ENCODE data around the gene MEF2C. TPM values are rescaled to one million over a fixed set of nuclear protein-coding genes. Genes with fewer than 3 reads are reported as not detected.

The MEF2C gene
- total and polyA plus RNA-seq, 4 experiments from 2014 or later: 0.12 to 1.0 (median 0.28) TPM

GRCh38 chr5:88873447-88873846, 9.5 kb downstream of the MEF2C start:
- Mint-ChIP-seq H3K4me1 (no peaks in the 10 kb centered on the region), H3K27ac (no peak overlapping the region), H3K36me3 (no peaks in the 10 kb centered on the region), H3K4me3 (no peak overlapping the region), H3K27me3 (peaks cover 3 to 8% of the 10 kb centered on the region in 2 donors), H3K9me3 (no peaks in the 10 kb centered on the region)
- intact Hi-C loops (cut with micrococcal nuclease): no loop called here
- Histone ChIP-seq H3K9me3 (ENCODE audit: control insufficient read depth in 1 of 2, low read length in 2 of 2) (no peaks in the 10 kb centered on the region), H3K36me3 (ENCODE audit: insufficient read depth, low read length) (no peaks in the 10 kb centered on the region), H3K27me3 (ENCODE audit: insufficient read depth, low read length) (no peaks in the 10 kb centered on the region), H3K4me1 (ENCODE audit: insufficient read depth, low read length) (no peaks in the 10 kb centered on the region), H3K27ac (ENCODE audit: low read depth, low read length) (no peak overlapping the region), H3K4me3 (ENCODE audit: low read length in 2 of 2) (no peak overlapping the region)
- no peak for DNase-seq
- ChIA-PET CTCF (ENCODE audit: partially characterized antibody) (no interaction called here), POLR2A (ENCODE audit: partially characterized antibody) (no interaction called here)

GRCh38 chr5:88872971-88873370, 10.0 kb downstream of the MEF2C start:
- no peaks in the 10 kb centered on the region for H3K4me1 Mint-ChIP-seq
- Histone ChIP-seq H3K9me3 (ENCODE audit: control insufficient read depth in 1 of 2, low read length in 2 of 2) (no peaks in the 10 kb centered on the region), H3K36me3 (ENCODE audit: insufficient read depth, low read length) (no peaks in the 10 kb centered on the region), H3K27ac (ENCODE audit: low read depth, low read length) (no peak overlapping the region), H3K27me3 (ENCODE audit: insufficient read depth, low read length) (no peaks in the 10 kb centered on the region), H3K4me3 (ENCODE audit: low read length in 2 of 2) (no peak overlapping the region), H3K4me1 (ENCODE audit: insufficient read depth, low read length) (no peaks in the 10 kb centered on the region)
- H3K27me3 Mint-ChIP-seq: peaks cover 3 to 5% of the 10 kb centered on the region in 2 donors
- DNase-seq: no peak
- no peaks in the 10 kb centered on the region for H3K36me3 Mint-ChIP-seq
- H3K27ac Mint-ChIP-seq: no peak overlapping the region
- no peak overlapping the region for H3K4me3 Mint-ChIP-seq
- CTCF ChIA-PET (ENCODE audit: partially characterized antibody): no interaction called here
- intact Hi-C loops (cut with micrococcal nuclease): no loop called here
- POLR2A ChIA-PET (ENCODE audit: partially characterized antibody): no interaction called here
- H3K9me3 Mint-ChIP-seq: no peaks in the 10 kb centered on the region

- CTCF ChIA-PET (ENCODE audit: partially characterized antibody): no interaction called here
- Histone ChIP-seq H3K27me3 (ENCODE audit: insufficient read depth, low read length) (no peaks in the 10 kb centered on the region), H3K36me3 (ENCODE audit: insufficient read depth, low read length) (no peaks in the 10 kb centered on the region), H3K9me3 (ENCODE audit: control insufficient read depth in 1 of 2, low read length in 2 of 2) (no peaks in the 10 kb centered on the region), H3K27ac (ENCODE audit: low read depth, low read length) (no peak overlapping the region), H3K4me3 (ENCODE audit: low read length in 2 of 2) (no peak overlapping the region), H3K4me1 (ENCODE audit: insufficient read depth, low read length) (no peaks in the 10 kb centered on the region)
- Mint-ChIP-seq H3K4me3 (no peak overlapping the region), H3K27ac (no peak overlapping the region), H3K4me1 (no peaks in the 10 kb centered on the region), H3K36me3 (no peaks in the 10 kb centered on the region), H3K9me3 (no peaks in the 10 kb centered on the region), H3K27me3 (peaks cover 0 to 3% of the 10 kb centered on the region in 2 donors)
- no peak for DNase-seq
- POLR2A ChIA-PET (ENCODE audit: partially characterized antibody): no interaction called here
- intact Hi-C loops (cut with micrococcal nuclease): no loop called here
Measured at GRCh38 chr5:88870285-88870684, 12.7 kb downstream of the MEF2C start.

- Mint-ChIP-seq H3K36me3 (no peaks in the 10 kb centered on the region), H3K9me3 (peaks cover 0 to under 1% (median 0%) of the 10 kb centered on the region in 8 donors), H3K27ac (no peak overlapping the region), H3K4me1 (no peaks in the 10 kb centered on the region), H3K4me3 (no peak overlapping the region), H3K27me3 (peaks cover 0 to 3% of the 10 kb centered on the region in 2 donors)
- H3K27me3 ChIP-seq (ENCODE audit: insufficient read depth, low read length): no peaks in the 10 kb centered on the region
- no peaks in the 10 kb centered on the region for H3K36me3 ChIP-seq (ENCODE audit: insufficient read depth, low read length)
- no peak overlapping the region for H3K4me3 ChIP-seq (ENCODE audit: low read length in 2 of 2)
- no peak for DNase-seq
- no peaks in the 10 kb centered on the region for H3K9me3 ChIP-seq (ENCODE audit: control insufficient read depth in 1 of 2, low read length in 2 of 2)
- CTCF ChIA-PET (ENCODE audit: partially characterized antibody): no interaction called here
- no peaks in the 10 kb centered on the region for H3K4me1 ChIP-seq (ENCODE audit: insufficient read depth, low read length)
- no peak overlapping the region for H3K27ac ChIP-seq (ENCODE audit: low read depth, low read length)
- POLR2A ChIA-PET (ENCODE audit: partially characterized antibody): no interaction called here
- intact Hi-C loops (cut with micrococcal nuclease): no loop called here
Measured at GRCh38 chr5:88868468-88869068, 14.4 kb downstream of the MEF2C start.

GRCh38 chr5:88867638-88868037, 15.3 kb downstream of the MEF2C start:
- CTCF ChIA-PET (ENCODE audit: partially characterized antibody): no interaction called here
- no peaks in the 10 kb centered on the region for H3K4me1 ChIP-seq (ENCODE audit: insufficient read depth, low read length)
- no peaks in the 10 kb centered on the region for H3K4me1 Mint-ChIP-seq
- H3K4me3 Mint-ChIP-seq: no peak overlapping the region
- no peaks in the 10 kb centered on the region for H3K9me3 ChIP-seq (ENCODE audit: control insufficient read depth in 1 of 2, low read length in 2 of 2)
- H3K36me3 Mint-ChIP-seq: no peaks in the 10 kb centered on the region
- POLR2A ChIA-PET (ENCODE audit: partially characterized antibody): no interaction called here
- no peaks in the 10 kb centered on the region for H3K27me3 ChIP-seq (ENCODE audit: insufficient read depth, low read length)
- no peak overlapping the region for H3K27ac Mint-ChIP-seq
- no peak overlapping the region for H3K4me3 ChIP-seq (ENCODE audit: low read length in 2 of 2)
- DNase-seq: no peak
- H3K27me3 Mint-ChIP-seq: peaks cover 0 to 2% of the 10 kb centered on the region in 2 donors
- H3K36me3 ChIP-seq (ENCODE audit: insufficient read depth, low read length): no peaks in the 10 kb centered on the region
- H3K9me3 Mint-ChIP-seq: peaks cover 0 to 2% (median 0%) of the 10 kb centered on the region in 8 donors
- intact Hi-C loops (cut with micrococcal nuclease): no loop called here
- no peak overlapping the region for H3K27ac ChIP-seq (ENCODE audit: low read depth, low read length)

GRCh38 chr5:88863523-88863922, 19.5 kb downstream of the MEF2C start:
- ChIA-PET CTCF (ENCODE audit: partially characterized antibody) (no interaction called here), POLR2A (ENCODE audit: partially characterized antibody) (no interaction called here)
- Mint-ChIP-seq H3K4me3 (no peak overlapping the region), H3K9me3 (peaks cover 0 to 2% (median 0%) of the 10 kb centered on the region in 8 donors), H3K4me1 (no peaks in the 10 kb centered on the region), H3K27ac (no peak overlapping the region), H3K36me3 (no peaks in the 10 kb centered on the region), H3K27me3 (no peaks in the 10 kb centered on the region)
- intact Hi-C loops (cut with micrococcal nuclease): no loop called here
- Histone ChIP-seq H3K9me3 (ENCODE audit: control insufficient read depth in 1 of 2, low read length in 2 of 2) (no peaks in the 10 kb centered on the region), H3K4me1 (ENCODE audit: insufficient read depth, low read length) (no peaks in the 10 kb centered on the region), H3K36me3 (ENCODE audit: insufficient read depth, low read length) (no peaks in the 10 kb centered on the region), H3K27me3 (ENCODE audit: insufficient read depth, low read length) (no peaks in the 10 kb centered on the region), H3K27ac (ENCODE audit: low read depth, low read length) (no peak overlapping the region), H3K4me3 (ENCODE audit: low read length in 2 of 2) (no peak overlapping the region)
- no peak for DNase-seq

GRCh38 chr5:88862547-88863175, 20.3 kb downstream of the MEF2C start:
- DNase-seq: no peak
- CTCF ChIA-PET (ENCODE audit: partially characterized antibody): no interaction called here
- no peak overlapping the region for H3K4me3 Mint-ChIP-seq
- no peaks in the 10 kb centered on the region for H3K4me1 Mint-ChIP-seq
- Histone ChIP-seq H3K36me3 (ENCODE audit: insufficient read depth, low read length) (no peaks in the 10 kb centered on the region), H3K27me3 (ENCODE audit: insufficient read depth, low read length) (no peaks in the 10 kb centered on the region), H3K4me1 (ENCODE audit: insufficient read depth, low read length) (no peaks in the 10 kb centered on the region), H3K4me3 (ENCODE audit: low read length in 2 of 2) (no peak overlapping the region), H3K9me3 (ENCODE audit: control insufficient read depth in 1 of 2, low read length in 2 of 2) (no peaks in the 10 kb centered on the region), H3K27ac (ENCODE audit: low read depth, low read length) (no peak overlapping the region)
- H3K9me3 Mint-ChIP-seq: peaks cover 0 to 2% (median 0%) of the 10 kb centered on the region in 8 donors
- H3K27ac Mint-ChIP-seq: no peak overlapping the region
- no peaks in the 10 kb centered on the region for H3K27me3 Mint-ChIP-seq
- intact Hi-C loops (cut with micrococcal nuclease): no loop called here
- H3K36me3 Mint-ChIP-seq: no peaks in the 10 kb centered on the region
- POLR2A ChIA-PET (ENCODE audit: partially characterized antibody): no interaction called here
